Panc1 (cell line): Measurements from ENCODE around the gene ARPP21. TPM values are rescaled to one million over a fixed set of nuclear protein-coding genes. Genes with fewer than 3 reads are reported as not detected.

Source experiments
- ATAC-seq: fragments of 200-7000 bp; cut with Tn5 transposase; 2 replicates; pipeline ENCODE4 v1.9.1; 2020; ENCODE audit warnings: mild to moderate bottlenecking, moderate library complexity
- BruUV-seq: library from RNA; stranded (reverse); fragments of 400-500 nt; replicated peaks from 2 replicates; lab custom pipeline; 2021; lab: Mats Ljungman, UMichigan
- CTCF ChIA-PET: fragments of 300-600 bp; sonication (Branson Sonifier 250); formaldehyde crosslinking; loops from one replicate; lab custom pipeline; 2022; ENCODE audit warnings: antibody characterized with exemption; lab: Charles Lee
- POLR2A ChIA-PET: fragments of 300-600 bp; sonication (Branson Sonifier 250); formaldehyde crosslinking; loops from one replicate; lab custom pipeline; 2022; ENCODE audit warnings: antibody characterized with exemption; lab: Charles Lee
- DNase-seq: peaks from one replicate; pipeline ENCODE4 v3.0.0-alpha.2; 2010; ENCODE audit warnings: low read depth, low spot score
- H3K27ac ChIP-seq: 2 replicates; pipeline ENCODE4 v1.5.1; 2011; ENCODE audit warnings: mild to moderate bottlenecking, low read length, inconsistent platforms
- H3K27me3 ChIP-seq: fragments of 200-500 bp; sonication (Bioruptor generic); 2 replicates; pipeline ENCODE4 v1.6.0; 2014; ENCODE audit warnings: low read length, inconsistent platforms; ENCODE audit not compliant: control insufficient read depth, insufficient read depth
- H3K36me3 ChIP-seq: fragments of 200-500 bp; sonication (Bioruptor generic); 2 replicates; pipeline ENCODE4 v1.5.1; 2014; ENCODE audit warnings: inconsistent platforms, mild to moderate bottlenecking, low read length, moderate library complexity; ENCODE audit not compliant: control insufficient read depth, insufficient read depth
- H3K4me1 ChIP-seq: 2 replicates; pipeline ENCODE4 v1.5.1; 2011; ENCODE audit warnings: inconsistent platforms, mild to moderate bottlenecking, low read length, moderate library complexity; ENCODE audit not compliant: control insufficient read depth, insufficient read depth
- H3K4me3 ChIP-seq, 2 experiments: 2 replicates each; pipeline ENCODE4 v1.5.1; 2011 to 2012; ENCODE audit warnings: low read depth in 2 of 2, low read length in 2 of 2, mild to moderate bottlenecking in 2 of 2, inconsistent platforms in 1 of 2, moderate library complexity in 1 of 2
- H3K9me3 ChIP-seq: fragments of 200-500 bp; sonication (Bioruptor generic); 2 replicates; pipeline ENCODE4 v1.5.1; 2014; ENCODE audit warnings: low read depth, mild to moderate bottlenecking, inconsistent platforms, low read length, moderate library complexity; ENCODE audit not compliant: control insufficient read depth, insufficient read depth
- CTCF ChIP-seq: fragments of 450-650 bp; IDR thresholded peaks from 2 replicates; pipeline ENCODE4 v1.5.1; 2017; ENCODE audit warnings: mild to moderate bottlenecking
- POLR2AphosphoS5 ChIP-seq: IDR thresholded peaks from 2 replicates; pipeline ENCODE4 v1.6.1; 2012; ENCODE audit warnings: mild to moderate bottlenecking, low read depth, low read length, moderate library complexity
- REST ChIP-seq, 2 experiments: IDR thresholded peaks; 2 replicates each; pipeline ENCODE4 v1.6.1; 2011 to 2012; ENCODE audit warnings: low read depth in 2 of 2, control low read depth in 1 of 2, low read length in 1 of 2, mild to moderate bottlenecking in 1 of 2, moderate library complexity in 1 of 2; ENCODE audit not compliant: insufficient read depth in 1 of 2
- SIN3A ChIP-seq: IDR thresholded peaks from 2 replicates; pipeline ENCODE4 v1.6.1; 2012; ENCODE audit warnings: low read depth, mild to moderate bottlenecking, low read length, moderate library complexity, borderline replicate concordance; ENCODE audit not compliant: insufficient read depth
- TCF7L2 ChIP-seq: IDR thresholded peaks from 2 replicates; pipeline ENCODE4 v1.6.1; 2011; ENCODE audit warnings: mild to moderate bottlenecking, low read depth, low read length, inconsistent platforms
- in situ Hi-C: cut with HindIII; loops from 2 replicates; pipeline ENCODE4 v1.10.0; 2016; ENCODE audit warnings: low sequenced_read_pairs, low pct_unique_long_range_greater_than_20kb
- intact Hi-C: fragments of 100-400 bp; cut with micrococcal nuclease; formaldehyde crosslinking; loops from one replicate; pipeline ENCODE4 v1.10.0; 2022; ENCODE audit not compliant: unreplicated experiment
- total RNA-seq: library from RNA; stranded (reverse); gene quantifications from one replicate; pipeline ENCODE4 v1.2.1, GENCODE V29; 2021; ENCODE audit not compliant: unreplicated experiment

The ARPP21 gene
- total RNA-seq, 1 experiment from 2014 or later, result not detected

- ATAC-seq, result no peak
- H3K27ac ChIP-seq, result no peak overlapping the region
- POLR2A ChIA-PET, result no interaction called here
- TF ChIP-seq CTCF, result no peak
- no peak for TF ChIP-seq REST (IDR thresholded peaks at IDR 0.05; ENCODE audit: insufficient read depth in 1 of 2, low read depth in 2 of 2, low read length in 1 of 2)
- TF ChIP-seq SIN3A, result no peak
- TF ChIP-seq POLR2AphosphoS5, result no peak
- TF ChIP-seq TCF7L2, result no peak
- BruUV-seq, result no TSS peak
- in situ Hi-C loops, result no loop called here
- no peak for DNase-seq
- no peak overlapping the region for H3K4me3 ChIP-seq
- CTCF ChIA-PET, result no interaction called here
- intact Hi-C loops, result no loop called here
- H3K36me3 ChIP-seq, result no peaks in the 10 kb centered on the region
- H3K4me1 ChIP-seq, result no peaks in the 10 kb centered on the region
- H3K27me3 ChIP-seq, result no peaks in the 10 kb centered on the region
- H3K9me3 ChIP-seq, result no peaks in the 10 kb centered on the region
Measured at GRCh38 chr3:35675206-35675605, 35.9 kb downstream of the ARPP21 start.

GRCh38 chr3:35675621-35676020 is 36.3 kb downstream of the ARPP21 start:
- Histone ChIP-seq H3K4me3 (no peak overlapping the region), H3K4me1 (no peaks in the 10 kb centered on the region), H3K27me3 (no peaks in the 10 kb centered on the region), H3K9me3 (no peaks in the 10 kb centered on the region), H3K36me3 (no peaks in the 10 kb centered on the region), H3K27ac (no peak overlapping the region)
- DNase-seq, result no peak
- no peak for ATAC-seq
- in situ Hi-C loops, result no loop called here
- intact Hi-C loops, result no loop called here
- POLR2A ChIA-PET, result no interaction called here
- BruUV-seq, result no TSS peak
- CTCF ChIA-PET, result no interaction called here
- TF ChIP-seq REST (IDR thresholded peaks at IDR 0.05; ENCODE audit: insufficient read depth in 1 of 2, low read depth in 2 of 2, low read length in 1 of 2), result no peak
- no peak for TF ChIP-seq POLR2AphosphoS5
- no peak for TF ChIP-seq TCF7L2
- TF ChIP-seq SIN3A, result no peak
- no peak for TF ChIP-seq CTCF
